Heart left ventricle (tissue), 13 donors: ENCODE results near the gene TOX2.

Experiments
- CTCF ChIP-seq, 12 donors: fragments of 200-600 bp; sonication (generic) in 4 of 12; IDR thresholded peaks; one replicate each; pipeline versions ENCODE4 v1.5.0 to v1.8.0; 2018 to 2022; ENCODE audit warnings: antibody characterized with exemption in 12 of 12, mild to moderate bottlenecking in 5 of 12
- POLR2A ChIP-seq, 2 donors: fragments of 450-650 bp; IDR thresholded peaks; one replicate each; pipeline ENCODE4 v1.6.1; 2017; ENCODE audit warnings: antibody characterized with exemption in 2 of 2, mild to moderate bottlenecking in 2 of 2, moderate library complexity in 2 of 2
- donor health status: ischemic (EF 13 %, LVEDD 7.1; RV severe dilation, severe dysfunction).
- donor health status: DM: no; HTN: yes; CAD: no.
- donor health status: DM: no; HTN: no; CAD: no.
- donor health status: ischemic (EF 25% LVEDD 6.9; RV normal size, moderate dysfunction).
- donor health status: ischemic (EF 25% LVEDD 5.7; RV mildly dilated, moderate dysfunction).
- donor health status: ischemic (EF 35%, LVEDD 5.7; RV mildly dilated, moderate dysfunction).
- donor health status: nonischemic (EF 11% LVEDD 7.7; RV severe dilation, severe dysfunction).
- donor health status: DM: yes; HTN: yes; CAD: no.
- donor health status: PGD.
- donor health status: ischemic (EF 29% LVEDD 5.4; RV normal size, mild dysfunction).
- donor health status: nonischemic (EF 23%, LVEDD 6.1; RV moderate dilation, normal function).

GRCh38 chr20:43942201-43942590, 27.5 kb downstream of the TOX2 start:
- TF ChIP-seq CTCF (IDR thresholded peaks at IDR 0.05), result no peak
- no peak for TF ChIP-seq POLR2A (IDR thresholded peaks at IDR 0.05)
